Activated T-cell treated with anti-CD3 and anti-CD28 coated beads for 4 hours (primary cell): ENCODE measurements around the gene POLR3G.

Experiments
- DNase-seq: peaks from one replicate; pipeline ENCODE4 v3.0.0-alpha.2; 2020

POLR3G gene

DNA sequence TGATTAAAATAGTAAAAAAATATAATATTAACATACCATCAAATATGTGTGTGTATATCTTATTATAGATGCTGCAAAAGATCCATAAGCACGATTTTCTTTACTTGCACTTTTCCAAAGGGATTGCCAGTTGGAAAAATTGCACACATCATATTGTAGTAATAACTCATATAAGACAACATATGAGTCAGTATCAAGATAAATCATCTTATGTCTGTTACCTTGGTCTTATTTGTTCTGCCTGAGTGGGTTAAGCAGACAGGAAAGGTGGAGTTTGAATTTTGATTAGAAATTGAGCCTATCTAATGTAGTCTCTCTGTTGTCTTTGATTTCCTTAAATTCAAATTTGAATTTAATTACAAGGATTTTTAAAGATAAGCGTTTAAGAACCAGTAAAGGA lies 30.1 kb downstream of the POLR3G start:
- DNase-seq = no peak

DNA sequence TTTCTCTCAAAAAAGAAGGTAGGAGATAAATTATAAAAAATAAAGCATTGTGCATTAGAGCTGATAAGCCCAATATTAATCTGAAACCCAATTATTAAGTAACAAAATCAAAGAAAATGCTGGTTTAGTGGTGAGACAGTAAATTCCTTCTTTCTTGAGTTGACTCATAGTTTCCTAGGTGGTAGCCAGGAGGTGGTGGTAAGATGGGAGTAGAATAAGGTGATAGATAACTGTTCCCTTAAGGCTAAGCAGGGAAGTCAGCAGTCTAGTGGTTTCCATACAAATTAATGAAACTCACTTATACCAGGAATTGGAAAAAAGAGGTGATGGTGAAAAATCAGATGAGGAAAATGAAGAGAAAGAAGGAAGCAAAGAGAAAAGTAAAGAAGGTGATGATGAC lies 31.6 kb downstream of the POLR3G start:
- no peak for DNase-seq

DNA sequence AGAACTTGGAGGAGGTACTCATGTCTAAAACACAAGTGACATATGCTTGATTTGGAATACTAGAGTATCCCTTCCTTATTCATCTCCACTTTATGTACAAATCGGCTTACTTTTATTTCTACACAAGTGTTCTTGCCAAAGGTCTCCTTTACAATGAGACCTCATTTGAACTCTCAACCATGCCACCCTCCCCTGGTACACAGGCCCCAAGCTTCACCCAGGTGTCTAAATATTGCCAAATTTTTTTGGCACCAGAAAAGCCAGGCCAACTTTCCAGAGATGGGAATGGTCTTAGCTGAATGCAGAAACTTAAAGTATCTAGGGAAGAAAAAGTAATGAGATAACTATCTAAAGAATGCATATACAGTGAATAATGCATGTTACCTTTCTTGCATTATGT lies 35.8 kb downstream of the POLR3G start:
- no peak for DNase-seq

DNA sequence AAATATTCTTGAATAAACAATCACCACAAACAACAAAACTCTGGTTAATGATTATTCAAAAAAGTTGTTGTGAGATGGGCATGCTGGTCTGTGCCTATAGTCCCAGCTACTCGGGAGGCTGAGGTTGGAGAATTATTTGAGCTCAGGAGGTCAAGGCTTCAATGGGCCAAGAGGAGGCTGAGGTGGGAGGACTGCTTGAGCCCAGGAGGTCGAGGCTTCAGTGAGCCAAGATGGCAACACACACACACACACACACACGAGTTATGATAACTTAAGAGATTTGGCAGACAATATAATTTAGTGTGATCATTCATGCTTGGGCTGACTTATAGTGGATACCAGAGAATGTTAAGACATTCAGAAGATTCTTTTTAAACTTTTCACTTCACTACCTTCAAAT lies 39.9 kb downstream of the POLR3G start:
- no peak for DNase-seq

DNA sequence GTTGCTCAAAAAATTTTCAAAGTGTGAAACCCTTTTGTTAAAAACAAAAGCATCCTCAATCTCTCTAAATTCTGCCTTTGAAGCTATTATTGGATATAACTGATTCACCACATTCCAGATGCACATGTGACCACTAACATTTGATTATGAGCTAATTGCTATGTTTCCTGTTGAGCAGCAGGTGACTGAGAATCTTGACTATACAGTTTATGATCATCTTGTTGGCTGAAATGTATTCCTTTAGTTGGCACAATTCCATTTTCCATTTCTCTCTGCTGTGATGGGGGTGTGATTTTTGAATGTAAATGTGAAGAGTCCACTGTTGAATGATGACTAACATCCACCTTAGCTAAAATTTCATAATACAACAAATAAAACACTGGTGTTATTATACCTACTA lies 44.0 kb downstream of the POLR3G start:
- DNase-seq = no peak

DNA sequence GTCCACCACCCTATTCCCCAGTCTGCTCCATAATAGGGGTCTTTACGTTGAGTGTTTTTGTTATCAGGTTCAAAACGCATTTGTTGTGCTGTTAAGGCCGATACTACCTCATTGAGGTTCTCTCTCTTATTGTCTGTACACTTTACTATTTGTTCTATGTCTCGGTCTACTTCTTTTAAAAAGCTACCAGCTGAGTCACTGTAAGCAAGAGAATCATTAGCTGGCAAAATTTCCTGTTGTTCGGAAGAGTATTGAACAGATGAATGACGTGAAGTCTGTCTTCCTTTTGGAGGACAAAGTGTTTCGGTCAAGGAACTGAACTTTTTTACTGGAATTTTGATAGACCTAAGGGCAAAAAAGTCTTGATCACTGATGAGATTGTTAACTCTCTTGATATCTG lies 44.4 kb downstream of the POLR3G start:
- no peak for DNase-seq

DNA sequence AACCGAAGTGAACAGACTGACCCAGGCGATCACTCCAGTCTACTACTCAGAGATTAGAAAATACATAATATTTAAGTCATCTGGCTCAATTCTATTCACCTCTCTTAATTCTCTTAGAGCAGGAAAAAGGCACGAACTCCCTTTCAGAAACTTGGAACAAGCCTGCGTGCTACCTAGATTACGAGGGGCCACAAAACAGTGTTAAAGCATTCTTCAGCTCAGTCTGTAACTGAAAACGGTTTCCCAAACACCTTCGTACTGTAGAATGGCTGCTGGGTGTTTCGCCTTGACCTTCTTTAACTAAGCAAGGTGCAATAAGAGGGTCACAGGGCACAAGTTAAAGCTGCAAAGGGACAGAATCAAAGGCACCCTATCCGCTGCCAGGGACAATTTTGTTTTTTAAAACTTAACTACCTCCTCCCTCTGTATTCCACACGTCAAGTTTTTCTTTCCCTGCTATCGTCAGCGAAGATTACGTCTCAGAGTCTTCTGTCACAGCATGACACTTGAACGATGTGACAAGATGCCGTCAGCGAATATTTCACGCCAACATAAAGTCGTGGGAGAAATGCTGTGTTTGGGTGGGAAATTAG lies 54.0 kb downstream of the POLR3G start:
- DNase-seq = peak; percentile 19

DNA sequence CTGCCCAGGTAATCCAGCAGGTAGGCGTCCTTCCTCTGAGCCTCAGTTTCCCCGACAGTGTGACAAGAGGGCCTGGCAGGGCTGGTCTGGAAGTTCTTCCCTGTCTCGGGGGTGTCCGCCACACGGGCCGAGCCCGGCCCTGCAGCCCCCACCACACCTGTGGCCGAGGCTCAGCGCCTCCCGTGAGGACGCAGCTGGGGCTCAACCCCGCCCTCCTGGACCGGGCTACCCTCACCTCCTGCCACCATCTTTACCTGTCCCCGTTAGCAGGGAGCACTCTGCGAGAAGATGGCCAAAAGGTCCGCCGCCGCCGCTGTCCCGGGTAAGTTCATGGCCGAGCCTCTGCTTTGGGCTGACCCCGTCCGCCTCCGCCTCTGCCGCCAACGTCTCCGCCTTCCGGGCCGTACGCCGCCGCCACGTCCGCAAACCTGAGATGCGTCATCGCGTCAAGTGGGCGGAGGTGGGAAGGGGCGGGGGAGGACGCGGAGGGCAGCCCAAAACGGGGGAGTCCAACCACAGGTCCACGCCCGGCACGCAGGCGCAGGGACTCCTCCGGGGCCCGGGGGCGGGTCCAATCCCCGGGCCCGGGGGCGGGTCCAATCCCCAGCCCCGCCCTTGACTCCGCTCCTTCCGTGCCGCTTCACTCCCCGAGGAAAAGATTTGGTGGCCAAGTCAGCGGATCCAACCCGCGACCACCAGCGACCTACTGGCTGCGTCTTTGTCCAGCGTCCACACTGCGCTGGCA lies 54.7 kb downstream of the POLR3G start, which contains the start of gene LYSMD3:
LYSMD3 (minus strand) TSS at position 391 of the 745 bp plus-strand sequence. CDS start 4,295 bp downstream, outside the sequence.
- DNase-seq = peak; percentile 96

DNA sequence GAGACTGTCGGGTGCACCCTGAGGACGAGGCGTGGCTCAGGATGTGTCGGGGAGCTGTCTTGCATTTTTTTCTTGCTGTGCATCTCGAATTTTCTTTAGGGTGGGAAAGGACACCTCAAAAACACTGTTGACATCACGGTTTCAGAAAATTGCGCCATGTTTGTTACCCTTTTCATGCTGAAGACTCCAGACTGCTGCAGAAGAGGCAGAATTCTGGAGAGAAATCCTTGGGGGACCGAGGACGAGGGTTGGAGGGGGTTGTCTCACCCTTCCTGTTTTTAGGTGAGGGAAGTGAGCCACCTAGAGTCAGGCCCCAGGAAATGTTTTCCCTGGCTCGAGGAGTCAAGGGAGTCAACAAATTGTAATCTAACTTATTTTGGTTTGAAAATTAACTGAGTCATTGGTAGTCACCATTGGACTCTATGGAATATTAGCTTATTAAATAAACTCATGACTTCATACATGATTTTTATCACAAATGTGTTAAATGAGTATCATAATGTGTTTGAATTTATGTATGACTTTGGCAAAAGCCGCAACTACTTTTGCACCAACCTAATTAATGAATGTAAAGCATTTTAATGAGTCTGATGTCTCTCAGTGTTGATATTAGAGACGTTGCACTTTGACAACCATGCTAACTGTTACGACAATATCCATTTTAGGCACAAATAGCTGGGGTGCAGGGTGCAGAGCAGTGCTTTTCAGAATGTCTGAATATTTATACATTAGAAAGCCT lies 55.4 kb downstream of the POLR3G start:
- DNase-seq = peak; percentile 52

DNA sequence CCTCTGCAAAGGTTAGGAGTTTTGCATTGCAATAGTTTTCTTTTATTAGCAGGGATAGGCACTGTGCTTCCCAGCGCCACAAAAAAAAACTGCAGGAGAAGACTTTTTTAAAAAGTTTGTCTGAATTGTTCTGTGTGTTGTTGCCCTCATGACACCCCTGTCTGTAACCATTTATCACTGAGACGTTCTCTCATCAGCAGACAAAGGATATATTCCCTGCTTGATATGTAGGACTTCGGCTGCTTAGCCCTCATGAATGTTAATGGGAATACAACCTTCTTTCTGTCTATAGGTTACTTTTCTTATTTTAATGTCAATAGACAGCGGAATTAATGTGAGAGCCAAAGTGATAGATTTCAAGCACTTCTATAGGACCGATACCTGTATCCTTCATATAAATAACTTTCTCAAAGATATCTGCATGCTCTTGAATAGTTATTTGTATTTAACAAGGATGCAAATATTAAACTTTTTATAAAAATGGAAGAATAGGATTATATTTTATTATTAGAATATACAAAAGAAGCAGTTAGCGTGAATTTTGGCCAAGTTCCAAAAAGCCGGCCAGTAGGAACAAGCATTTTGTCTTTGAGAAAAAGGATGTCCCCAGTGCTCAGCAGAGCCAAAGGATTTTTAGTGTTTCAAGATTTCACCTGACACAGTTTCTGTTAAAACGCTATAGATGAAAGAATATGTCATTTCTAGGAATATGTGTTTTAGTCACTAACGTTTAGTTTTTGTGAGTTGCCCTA lies 56.2 kb downstream of the POLR3G start:
- DNase-seq = no peak

DNA sequence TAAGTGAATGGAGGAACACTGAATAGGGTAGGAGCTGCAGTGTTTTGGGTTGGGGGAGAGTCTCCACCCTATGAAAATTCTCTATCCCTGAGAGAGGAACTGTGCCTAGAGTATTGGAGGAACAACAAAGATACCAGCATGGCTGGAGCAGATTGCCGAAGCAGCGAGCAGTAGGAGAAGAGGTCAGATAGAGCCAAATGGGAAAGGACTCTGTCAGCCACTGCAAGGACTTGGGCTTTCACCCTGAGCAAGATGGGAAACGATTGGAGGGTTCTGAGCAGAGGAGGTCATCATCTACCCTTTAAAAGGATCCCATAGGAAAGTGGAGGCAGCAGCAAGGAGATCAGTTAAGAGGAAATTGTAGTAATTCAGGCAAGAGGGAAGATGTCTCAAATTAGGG lies 59.1 kb downstream of the POLR3G start:
- DNase-seq = no peak

DNA sequence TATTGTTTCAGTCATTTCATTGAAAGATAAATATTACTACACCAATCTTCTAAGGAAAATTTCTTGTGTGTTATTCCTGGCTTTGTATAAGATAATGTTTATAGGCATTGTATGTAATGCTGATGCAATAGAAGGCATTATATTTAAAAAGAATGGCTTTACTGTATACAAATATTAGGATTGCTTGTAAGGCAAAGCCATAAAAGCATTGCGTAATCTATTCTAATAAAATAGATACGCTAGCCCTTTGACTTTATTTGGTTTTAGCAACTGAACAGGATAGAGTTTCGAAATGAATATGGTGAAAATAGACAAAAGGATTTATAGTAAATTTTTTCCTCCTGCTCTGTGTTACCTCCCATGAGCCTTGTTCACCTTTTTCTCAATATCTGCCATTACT lies 60.3 kb downstream of the POLR3G start:
- no peak for DNase-seq

DNA sequence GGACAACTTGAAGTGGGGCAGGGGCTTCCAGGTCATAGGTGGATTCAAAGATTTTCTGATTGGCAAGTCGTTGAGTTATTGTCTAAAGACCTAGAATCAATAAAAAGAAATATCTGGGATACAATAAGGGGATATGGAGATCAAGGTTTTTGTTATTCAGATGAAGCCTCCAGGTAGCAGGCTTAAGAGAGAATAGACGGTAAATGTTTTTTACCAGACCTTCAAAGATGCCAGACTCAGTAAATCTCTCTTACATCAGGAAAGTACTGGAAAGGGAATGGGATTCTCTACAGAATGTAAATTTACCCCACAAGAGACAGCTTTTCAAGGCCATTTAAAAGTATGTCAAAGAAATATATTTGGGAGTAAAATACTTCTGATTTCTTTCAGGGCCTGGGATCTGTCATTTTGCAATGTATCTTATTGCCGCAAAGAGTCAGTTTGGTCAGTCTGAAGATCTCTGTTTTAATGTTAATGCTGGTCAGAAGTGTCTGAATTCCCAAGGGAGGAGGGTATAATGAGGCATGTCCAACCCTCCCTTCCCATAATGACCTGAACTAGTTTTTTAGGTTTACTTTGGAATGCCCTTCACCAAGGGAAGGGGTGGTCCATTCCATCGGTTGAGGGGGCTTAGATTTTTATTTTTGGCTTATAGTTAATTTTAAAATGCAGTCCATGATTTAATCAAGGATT lies 68.3 kb downstream of the POLR3G start:
- DNase-seq = no peak

DNA sequence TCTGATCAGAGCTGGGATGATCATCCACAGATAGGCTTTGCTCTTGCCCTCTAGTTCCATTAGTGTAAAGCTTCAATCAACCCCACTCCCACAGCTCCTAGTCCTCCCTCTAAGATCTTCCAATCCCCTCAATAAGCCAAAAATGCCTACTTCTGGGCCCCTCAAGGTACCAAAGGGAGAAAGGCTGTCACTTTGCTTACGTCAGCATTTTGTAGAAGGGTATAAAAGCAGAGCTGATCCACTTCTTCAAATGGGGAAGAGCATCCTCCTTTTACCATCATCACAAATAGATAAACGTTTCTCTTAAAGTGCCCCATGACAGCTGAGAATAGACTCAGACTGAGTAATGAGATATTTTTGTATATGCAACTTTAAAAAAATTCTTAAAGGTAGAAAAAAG lies 70.8 kb downstream of the POLR3G start:
- no peak for DNase-seq

DNA sequence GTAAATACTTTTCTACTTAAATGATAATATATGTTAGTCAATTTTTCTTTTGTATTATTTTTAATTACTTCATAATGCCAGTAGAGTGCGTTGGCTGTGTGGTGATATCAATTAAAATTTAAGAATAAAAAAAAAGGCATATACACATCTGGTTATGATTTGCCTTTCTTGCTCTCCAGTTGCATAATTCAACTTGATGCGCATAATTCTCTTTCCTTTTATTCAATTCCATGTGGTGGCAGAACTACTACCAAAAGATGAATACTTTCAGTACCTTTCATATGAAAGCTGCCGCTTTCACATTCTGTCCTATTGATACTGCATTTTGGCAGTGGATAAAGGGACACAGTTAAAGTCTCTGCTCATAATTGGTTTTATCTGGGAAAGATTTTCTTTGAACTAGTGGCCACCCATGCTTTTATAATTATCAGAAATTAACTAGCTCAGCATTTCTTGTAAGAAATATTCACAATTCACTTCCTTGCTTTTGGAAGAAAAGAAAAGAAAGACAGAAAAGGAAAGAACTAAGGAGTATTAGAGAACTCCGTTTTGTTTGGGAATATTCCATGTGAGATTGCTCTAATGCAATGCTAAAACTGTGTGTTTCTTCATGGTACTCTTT lies 71.7 kb downstream of the POLR3G start:
- no peak for DNase-seq

DNA sequence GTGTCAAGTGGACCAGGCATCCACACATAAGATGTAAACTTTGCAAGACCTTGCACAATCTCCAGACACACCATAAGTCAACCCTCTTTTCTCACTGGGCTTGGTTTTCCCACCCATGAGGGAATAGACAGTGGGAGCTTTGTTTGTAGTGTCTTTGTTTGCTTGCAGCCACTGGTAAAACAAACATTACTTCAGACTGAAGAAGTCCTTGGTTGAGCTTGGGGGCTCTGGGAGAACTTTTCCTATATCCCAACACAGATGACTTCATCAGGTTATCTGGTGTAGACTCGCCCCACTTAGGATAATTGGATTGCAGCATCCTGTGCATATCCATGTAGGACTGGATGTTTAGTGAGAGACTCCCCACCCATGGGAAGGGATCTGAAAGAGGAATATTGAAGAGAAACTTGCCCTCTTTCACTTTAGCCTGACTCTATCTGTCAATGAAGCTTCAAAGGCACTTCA lies 72.4 kb downstream of the POLR3G start:
- DNase-seq = no peak

DNA sequence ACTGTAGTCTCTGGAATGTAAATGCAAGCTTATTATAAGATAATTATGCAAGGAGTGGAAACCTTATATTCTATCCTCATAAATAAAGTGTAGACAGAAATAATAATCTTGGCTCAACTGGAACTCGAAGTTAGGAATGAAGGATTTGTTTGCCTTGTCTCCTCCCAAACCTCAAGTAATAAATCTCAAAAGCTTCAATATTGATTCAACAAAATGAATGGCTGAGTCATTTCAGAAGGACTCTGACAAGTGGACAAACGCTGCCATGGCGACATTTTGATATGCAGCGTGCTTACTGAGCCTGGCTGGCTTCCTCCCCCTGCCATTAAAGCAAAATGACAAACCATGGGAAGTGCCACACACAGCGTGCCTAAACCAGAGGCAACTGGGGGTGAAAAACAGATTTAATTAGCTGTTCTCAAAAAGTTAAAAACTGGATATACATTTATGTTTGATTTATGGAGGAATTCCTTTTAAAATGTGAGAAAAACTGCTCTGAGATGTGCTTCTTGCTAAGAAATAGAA lies 73.5 kb downstream of the POLR3G start:
- DNase-seq = no peak

DNA sequence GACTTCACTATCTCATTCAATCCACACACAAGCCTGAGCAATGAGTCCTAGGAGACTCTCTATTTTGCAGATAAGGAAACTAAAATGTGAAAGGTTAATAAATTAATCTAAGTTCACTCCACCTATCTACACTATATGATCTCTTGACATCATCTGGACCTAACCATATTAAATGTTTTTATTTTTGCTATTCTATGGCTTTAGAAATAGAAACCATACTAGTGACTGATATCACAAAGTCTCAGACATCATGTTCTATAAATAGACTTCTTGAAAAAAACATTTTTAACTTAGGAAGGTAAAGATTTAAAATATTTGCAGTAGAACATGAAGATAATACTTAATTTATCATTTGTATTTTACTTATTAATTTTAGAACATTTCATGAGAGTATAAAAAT lies 74.6 kb downstream of the POLR3G start:
- DNase-seq = no peak

DNA sequence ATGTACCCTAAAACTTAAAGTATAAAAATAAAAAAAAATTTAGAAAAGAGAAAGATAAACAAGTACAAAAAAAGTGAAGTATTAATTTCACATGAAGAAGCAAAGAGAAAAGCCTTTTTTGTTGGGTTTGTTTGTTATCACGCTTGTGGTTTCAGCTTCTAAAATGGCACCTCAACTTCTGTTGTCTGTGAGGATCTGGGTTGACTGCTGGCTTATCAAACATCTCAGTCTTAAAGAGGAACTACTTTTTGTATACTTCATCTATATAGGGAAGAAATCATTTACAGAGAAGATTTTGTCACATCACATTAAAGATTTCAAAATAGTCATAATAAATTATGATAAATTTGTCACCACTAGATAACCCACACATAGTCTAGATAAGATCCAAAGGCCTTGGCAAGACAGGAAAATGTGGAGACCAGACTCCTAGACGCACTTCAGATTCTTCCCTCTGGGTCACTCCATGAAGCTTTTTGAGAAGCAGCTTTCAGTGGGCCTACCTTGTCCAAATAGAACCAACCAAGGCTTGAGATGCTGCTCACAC lies 75.1 kb downstream of the POLR3G start:
- DNase-seq = no peak

DNA sequence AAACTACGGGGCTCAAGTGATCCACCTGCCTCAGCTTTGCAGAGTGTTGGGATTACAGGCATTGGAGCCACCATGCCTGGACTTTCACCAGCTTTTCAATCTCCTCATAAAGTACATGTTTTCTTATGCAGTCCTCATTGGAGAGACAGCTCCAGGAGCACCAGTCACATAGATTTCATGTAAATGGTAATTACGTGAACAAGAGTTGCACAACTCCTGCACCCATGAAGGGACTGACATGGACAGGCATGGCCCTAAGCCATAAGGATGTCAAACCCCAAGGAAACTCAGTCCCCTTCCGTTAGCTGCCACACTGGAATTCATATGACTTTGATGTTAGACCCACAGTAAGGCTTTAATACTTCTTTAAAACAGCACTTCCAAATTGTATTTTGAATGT lies 76.3 kb downstream of the POLR3G start:
- DNase-seq = no peak

DNA sequence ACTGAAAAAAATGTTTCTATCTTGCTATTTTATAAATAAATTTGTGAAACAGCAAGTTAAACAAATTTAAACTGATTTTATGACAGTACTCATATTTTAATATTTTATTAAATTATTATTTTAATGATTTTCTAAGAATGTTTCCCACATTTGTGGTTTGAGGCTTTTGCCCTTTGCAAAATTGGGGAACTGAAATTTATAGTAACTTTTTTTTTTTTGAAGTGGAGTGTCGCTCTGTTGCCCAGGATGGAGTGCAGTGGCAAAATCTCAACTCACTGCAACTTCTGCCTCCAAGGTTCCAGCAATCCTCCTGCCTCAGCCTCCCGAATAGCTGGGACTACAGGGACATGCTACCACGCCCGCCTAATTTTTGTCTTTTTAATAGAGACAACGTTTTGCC lies 76.7 kb downstream of the POLR3G start:
- no peak for DNase-seq

DNA sequence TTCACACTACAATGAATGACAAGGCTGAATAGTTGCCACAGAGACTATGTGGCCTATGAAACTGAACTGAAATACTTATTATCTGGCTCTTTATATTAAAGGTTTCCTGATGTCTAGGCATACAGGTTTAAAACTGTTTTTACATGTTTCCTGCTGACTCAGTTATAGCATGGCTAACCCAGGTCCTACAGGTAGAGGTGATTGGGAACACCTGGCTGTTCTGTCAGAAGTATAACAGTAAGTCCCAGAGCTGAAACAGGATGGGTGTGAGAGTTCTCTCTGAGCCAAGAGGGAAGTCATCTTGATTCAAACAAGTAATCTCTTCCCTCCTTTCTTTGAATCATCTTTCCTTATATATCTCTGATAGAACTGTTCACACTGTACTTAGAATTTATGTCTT lies 79.0 kb downstream of the POLR3G start:
- DNase-seq = no peak
